Kidney (tissue), 14 donors: ENCODE results near the gene PLXNA2. TPM values are rescaled to one million over a fixed set of nuclear protein-coding genes. Genes with fewer than 3 reads are reported as not detected.

Source experiments
- DNase-seq, 5 donors: peaks; one replicate each; pipeline ENCODE4 v3.0.0-alpha.2; 2013 to 2020
- FAIRE-seq: peaks from 2 replicates; lab custom pipeline; 2012; peaks lifted over from hg19 to GRCh38; lab: Jason Lieb, UNC
- H3K27ac ChIP-seq, 2 donors: one replicate each; pipeline ENCODE4 v1.7.0; 2013; ENCODE audit warnings: low read depth in 2 of 2, low read length in 2 of 2, inconsistent platforms in 1 of 2
- H3K27me3 ChIP-seq: one replicate; pipeline ENCODE4 v1.7.1; 2013; ENCODE audit warnings: low read length, inconsistent platforms; ENCODE audit not compliant: control insufficient read depth, insufficient read depth
- H3K36me3 ChIP-seq, 3 donors: one replicate each; pipeline versions ENCODE4 v1.7.0 to v1.7.1; 2013; ENCODE audit warnings: low read length in 3 of 3, control low read depth in 1 of 3, inconsistent platforms in 1 of 3; ENCODE audit not compliant: insufficient read depth in 3 of 3, control insufficient read depth in 2 of 3
- H3K4me1 ChIP-seq, 3 donors: one replicate each; pipeline versions ENCODE4 v1.7.0 to v1.7.1; 2013; ENCODE audit warnings: low read length in 3 of 3, inconsistent platforms in 1 of 3, low read depth in 1 of 3; ENCODE audit not compliant: control insufficient read depth in 2 of 3, insufficient read depth in 2 of 3
- H3K4me3 ChIP-seq, 3 donors: one replicate each; pipeline versions ENCODE4 v1.7.0 to v1.8.1; 2013; ENCODE audit warnings: low read length in 3 of 3, control low read depth in 1 of 3, inconsistent platforms in 1 of 3
- H3K9ac ChIP-seq, 3 donors: one replicate each; pipeline versions ENCODE4 v1.7.0 to v1.7.1; 2013; ENCODE audit warnings: low read length in 3 of 3, control low read depth in 1 of 3, inconsistent platforms in 1 of 3
- H3K9me3 ChIP-seq, 3 donors: one replicate each; pipeline versions ENCODE4 v1.7.0 to v1.7.1; 2013; ENCODE audit warnings: low read length in 3 of 3, control low read depth in 1 of 3, inconsistent platforms in 1 of 3; ENCODE audit not compliant: control insufficient read depth in 2 of 3, insufficient read depth in 1 of 3
- CTCF ChIP-seq: IDR thresholded peaks from 3 replicates; pipeline ENCODE4 v1.5.1; 2012; ENCODE audit warnings: mild to moderate bottlenecking, moderate library complexity, borderline replicate concordance; ENCODE audit not compliant: insufficient read depth; ENCODE audit errors: extremely low read depth
- intact Hi-C: fragments of 100-400 bp; cut with DNase I; formaldehyde crosslinking; loops from one replicate; pipeline ENCODE4 v1.11.1; 2022
- polyA plus RNA-seq: library from polyadenylated mRNA; stranded (reverse); fragments of 350-450 nt; fragmentation: Illumina TruSeq; extraction: RNeasy Lipid Tissue Mini Kit (QIAGEN cat#74804); gene quantifications from one replicate; pipeline ENCODE4 v1.2.3, GENCODE V29; 2014; ENCODE audit warnings: low read depth, low replicate concordance; ENCODE audit not compliant: insufficient read depth
- total RNA-seq: library from RNA; stranded (reverse); fragmentation: NEBNext Ultra II Directional; extraction: Animal tissue kit (Norgen Biotek cat#: 25700); gene quantifications from one replicate; pipeline ENCODE4 v1.2.1, GENCODE V29; 2021
- donor health status: control.
- donor health status: control.
- donor health status: control.
- donor health status: control.
- donor health status: control.
- donor health status: DM: yes; HTN: yes; CAD: no.
- donor health status: Normal renal cell carcinoma (clear cell type).

PLXNA2 gene
- total and polyA plus RNA-seq, 2 donors from 2014 or later = 2.4 to 27.9 TPM

GRCh38 chr1:208231881-208232661, 12.1 kb downstream of the PLXNA2 start:
- H3K9ac ChIP-seq = no peak overlapping the region
- no peak for TF ChIP-seq CTCF
- H3K27ac ChIP-seq = no peak overlapping the region
- DNase-seq (peak in 3 of 5 donors; percentile 55 to 67 (median 65)), FAIRE-seq (no peak)
- H3K27me3 ChIP-seq = no peaks in the 10 kb centered on the region
- intact Hi-C loops = loop anchor here (10.0 kb wide), 1 partner anchor 97 kb away; no protein-coding TSS in a partner anchor
- H3K36me3 ChIP-seq = no peaks in the 10 kb centered on the region
- no peaks in the 10 kb centered on the region for H3K9me3 ChIP-seq
- H3K4me3 ChIP-seq = no peak overlapping the region
- peaks cover 0 to 13% (median 10%) of the 10 kb centered on the region in 3 donors for H3K4me1 ChIP-seq

- intact Hi-C loops = loop anchor here (10.0 kb wide), 1 partner anchor 96 kb away; no protein-coding TSS in a partner anchor
- FAIRE-seq = no peak
Observed at GRCh38 chr1:208230668-208231529, 13.3 kb downstream of the PLXNA2 start.

GRCh38 chr1:208228550-208228949, 15.6 kb downstream of the PLXNA2 start:
- DNase-seq = no peak
- TF ChIP-seq CTCF = no peak
- Histone ChIP-seq H3K4me1 (peaks cover 0 to 6% (median 5%) of the 10 kb centered on the region in 3 donors), H3K27me3 (no peaks in the 10 kb centered on the region), H3K27ac (no peak overlapping the region), H3K9me3 (no peaks in the 10 kb centered on the region), H3K4me3 (no peak overlapping the region), H3K9ac (no peak overlapping the region), H3K36me3 (no peaks in the 10 kb centered on the region)
- FAIRE-seq = no peak
- intact Hi-C loops = no loop called here

More at GRCh38 chr1:208230668-208231529, 13.3 kb downstream of the PLXNA2 start:
- Histone ChIP-seq H3K9ac (peak overlapping the region in 1 of 3 donors; percentile 19), H3K4me3 (no peak overlapping the region), H3K4me1 (peaks cover 0 to 10% (median 9%) of the 10 kb centered on the region in 3 donors), H3K27ac (no peak overlapping the region), H3K27me3 (no peaks in the 10 kb centered on the region), H3K36me3 (no peaks in the 10 kb centered on the region), H3K9me3 (no peaks in the 10 kb centered on the region)
- no peak for TF ChIP-seq CTCF
- peak in 2 of 5 donors; percentile 30 to 55 for DNase-seq
